IPS-NIHi11 (cell line): Measurements from ENCODE around the gene NBPF26.
"Not testable (repeated sequence)": the region's sequence is repeated elsewhere in the genome, so short reads cannot be mapped to it uniquely, and the experiment has no call there.

Source experiments
- DNase-seq: peaks from one replicate; pipeline ENCODE4 v3.0.0; 2012; ENCODE audit warnings: mixed read lengths, low spot score

Gene NBPF26

DNA sequence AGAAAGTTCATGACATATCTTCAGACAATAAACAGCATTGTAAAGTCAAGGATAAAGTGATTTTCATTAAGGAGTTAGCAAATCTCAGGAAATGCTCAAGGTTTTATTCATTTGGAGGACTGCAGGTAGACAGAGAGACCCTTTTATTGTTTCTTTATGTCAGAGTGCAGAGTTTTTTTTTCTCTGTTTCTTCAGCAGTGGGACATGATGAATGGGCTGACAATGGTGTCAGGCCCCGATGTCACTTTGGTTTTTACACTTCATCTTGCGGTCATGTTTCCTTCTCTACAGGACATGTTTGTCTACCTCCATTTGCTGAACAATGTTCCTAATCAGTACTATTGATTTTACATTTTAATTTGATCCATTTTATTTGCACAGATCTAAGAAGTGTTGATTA lies 134.4 kb downstream of the NBPF26 start:
- not testable (repeated sequence) for DNase-seq

DNA sequence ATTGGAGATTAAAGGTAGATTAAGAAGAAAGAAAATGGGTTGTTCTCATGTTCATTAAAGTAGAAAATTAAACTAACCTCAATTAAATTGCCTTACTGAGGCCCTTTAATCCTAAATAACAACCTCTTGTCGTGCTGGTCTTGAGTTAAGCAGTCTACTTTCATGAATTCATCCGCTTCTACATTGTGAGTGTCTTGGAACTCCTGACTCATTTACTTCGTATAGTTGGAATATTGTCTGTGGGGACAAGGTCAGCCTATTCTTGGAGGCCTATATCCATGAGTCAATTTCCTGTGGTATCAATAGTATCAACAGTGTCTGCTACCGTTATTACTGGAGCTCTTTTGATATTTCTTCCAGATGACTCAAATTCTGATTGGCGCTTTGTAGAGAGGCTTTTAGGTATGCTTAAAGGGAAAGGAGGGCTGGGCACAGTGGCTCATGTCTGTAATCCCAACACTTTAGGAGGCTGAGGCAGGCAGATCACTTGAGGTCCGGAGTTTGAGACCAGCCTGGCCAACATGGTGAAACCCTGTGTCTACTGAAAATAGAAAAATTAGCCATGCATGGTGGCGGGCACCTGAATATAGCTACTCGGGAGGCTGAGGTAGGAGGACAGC lies 136.0 kb downstream of the NBPF26 start:
- not testable (repeated sequence) for DNase-seq

DNA sequence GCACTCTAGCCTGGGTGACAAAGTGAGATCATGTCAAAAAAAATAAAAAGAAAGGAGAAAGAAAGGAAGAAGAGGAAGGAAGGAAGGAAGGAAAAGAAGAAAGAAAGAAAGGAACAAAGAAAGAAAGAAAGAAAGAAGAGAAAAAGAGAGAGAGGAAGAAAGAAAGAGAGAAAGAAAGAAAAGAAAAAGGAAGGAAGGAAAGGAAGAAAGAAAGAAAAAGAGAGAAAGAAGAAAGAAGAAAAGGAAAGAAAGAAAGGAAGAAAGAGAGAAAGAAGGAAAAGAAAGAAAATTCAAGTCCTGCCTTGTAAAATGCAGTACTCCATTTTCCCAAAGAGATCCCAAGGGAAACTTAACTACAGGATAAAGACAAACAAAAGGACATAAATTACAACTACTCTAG lies 154.5 kb downstream of the NBPF26 start:
- not testable (repeated sequence) for DNase-seq

DNA sequence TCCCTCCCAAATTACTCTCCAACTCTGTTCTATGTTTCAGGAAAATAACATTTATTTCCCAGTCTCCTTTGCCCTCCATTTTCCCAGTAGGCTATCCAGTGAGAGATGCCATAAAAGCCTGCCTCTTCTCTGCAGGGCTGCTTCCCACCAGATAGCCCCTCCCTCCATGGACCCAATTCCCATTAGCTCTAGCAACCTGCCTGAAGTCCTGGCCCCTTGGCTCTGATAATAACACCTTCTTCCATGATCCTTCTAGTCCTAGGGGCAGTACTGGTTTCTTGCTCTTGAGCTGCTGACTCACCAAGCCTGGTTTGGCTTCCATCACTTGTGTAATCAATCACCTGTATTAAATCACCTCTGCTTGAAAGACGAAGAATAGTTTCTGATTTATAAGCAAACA lies 156.3 kb downstream of the NBPF26 start:
- peak; percentile 4 for DNase-seq

DNA sequence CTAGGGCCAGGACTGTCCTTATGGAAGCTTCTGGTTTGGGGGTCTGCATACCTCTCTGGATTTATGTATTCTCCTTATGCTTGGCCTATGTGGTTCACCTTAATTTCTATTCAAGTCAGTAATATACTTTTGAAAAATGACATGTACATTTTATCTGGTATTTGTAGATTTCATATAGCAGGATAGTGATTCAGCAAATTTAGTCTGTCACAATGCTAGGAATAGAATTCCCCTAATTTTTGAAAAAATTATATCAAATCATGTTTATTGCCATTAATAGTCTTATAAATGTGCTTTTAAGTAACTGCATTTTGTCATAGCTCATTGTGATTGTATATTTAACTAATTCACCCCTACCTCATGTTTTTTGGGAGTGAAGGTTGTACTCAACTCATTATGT lies 158.2 kb downstream of the NBPF26 start:
- not testable (repeated sequence) for DNase-seq
